ENCODE results near the gene EXOC2. TPM values are rescaled to one million over a fixed set of nuclear protein-coding genes. Genes with fewer than 3 reads are reported as not detected.

EXOC2 gene
- total RNA-seq, 1 donor from 2014 or later: 11.4 TPM

DNA sequence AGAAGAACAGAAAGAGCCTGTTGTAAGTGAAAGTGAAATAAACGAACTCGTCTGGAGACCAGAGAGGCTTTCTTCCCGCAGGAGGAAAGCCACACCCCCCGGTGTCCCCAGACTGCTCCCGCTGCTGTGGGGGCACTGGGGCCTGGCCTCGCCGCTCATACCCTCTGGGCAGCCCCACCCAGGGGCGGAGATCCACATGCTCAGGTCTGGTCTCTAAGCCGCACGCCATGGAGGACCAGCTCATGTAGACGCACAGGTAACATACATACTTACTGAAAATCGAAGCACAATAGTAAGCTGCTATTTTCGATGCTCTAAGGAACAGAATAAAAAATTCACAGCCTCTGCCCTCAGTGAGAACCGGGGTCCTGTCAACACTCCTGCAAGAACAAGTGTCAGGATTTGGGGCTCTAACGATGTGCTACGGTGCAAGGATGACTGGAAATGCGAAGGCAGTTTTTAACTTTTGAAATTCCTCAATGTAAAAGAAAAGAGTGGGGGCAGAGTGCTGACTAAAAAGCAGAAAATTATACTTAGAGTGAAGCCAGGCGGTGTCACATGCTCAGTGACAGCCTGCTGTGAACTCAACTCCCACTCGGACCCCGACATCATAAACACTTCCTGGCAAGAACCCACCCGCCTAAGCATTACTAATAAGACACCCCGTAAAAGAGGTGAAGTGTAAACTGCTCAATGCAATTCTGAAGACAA is 190.9 kb downstream of the EXOC2 start:
- no peaks in the 10 kb centered on the region for H3K9me3 ChIP-seq
- no peaks in the 10 kb centered on the region for H3K4me1 ChIP-seq
- no peak for DNase-seq (ENCODE audit: low spot score in 2 of 2)
- H3K27me3 ChIP-seq: no peaks in the 10 kb centered on the region
- no peak overlapping the region for H3K27ac ChIP-seq
- H3K36me3 ChIP-seq: peaks cover 0 to 26% of the 10 kb centered on the region in 2 donors
- H3K4me3 ChIP-seq: no peak overlapping the region
- intact Hi-C loops (cut with DNase I): no loop called here
- TF ChIP-seq, protein P1, sequence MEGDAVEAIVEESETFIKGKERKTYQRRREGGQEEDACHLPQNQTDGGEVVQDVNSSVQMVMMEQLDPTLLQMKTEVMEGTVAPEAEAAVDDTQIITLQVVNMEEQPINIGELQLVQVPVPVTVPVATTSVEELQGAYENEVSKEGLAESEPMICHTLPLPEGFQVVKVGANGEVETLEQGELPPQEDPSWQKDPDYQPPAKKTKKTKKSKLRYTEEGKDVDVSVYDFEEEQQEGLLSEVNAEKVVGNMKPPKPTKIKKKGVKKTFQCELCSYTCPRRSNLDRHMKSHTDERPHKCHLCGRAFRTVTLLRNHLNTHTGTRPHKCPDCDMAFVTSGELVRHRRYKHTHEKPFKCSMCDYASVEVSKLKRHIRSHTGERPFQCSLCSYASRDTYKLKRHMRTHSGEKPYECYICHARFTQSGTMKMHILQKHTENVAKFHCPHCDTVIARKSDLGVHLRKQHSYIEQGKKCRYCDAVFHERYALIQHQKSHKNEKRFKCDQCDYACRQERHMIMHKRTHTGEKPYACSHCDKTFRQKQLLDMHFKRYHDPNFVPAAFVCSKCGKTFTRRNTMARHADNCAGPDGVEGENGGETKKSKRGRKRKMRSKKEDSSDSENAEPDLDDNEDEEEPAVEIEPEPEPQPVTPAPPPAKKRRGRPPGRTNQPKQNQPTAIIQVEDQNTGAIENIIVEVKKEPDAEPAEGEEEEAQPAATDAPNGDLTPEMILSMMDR (IDR thresholded peaks at IDR 0.05): no peak

DNA sequence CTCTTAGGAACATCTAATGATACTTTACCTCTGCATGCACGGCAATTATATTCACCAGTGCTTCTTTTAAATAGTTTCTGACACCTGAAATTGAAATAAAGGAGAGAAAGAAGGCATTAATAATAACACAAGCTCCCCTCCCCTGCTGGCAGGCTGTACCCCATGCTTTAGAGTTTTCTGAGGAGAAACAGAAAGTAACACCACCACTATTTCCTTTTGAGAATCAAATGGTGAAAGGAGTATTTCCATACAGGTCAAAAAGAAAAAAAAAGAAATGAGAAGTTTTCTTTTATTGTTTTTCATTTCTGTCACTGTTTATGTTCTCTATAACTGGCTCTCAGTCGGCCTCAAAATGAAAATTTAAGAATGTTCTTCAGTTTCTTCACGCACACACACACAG is 193.3 kb downstream of the EXOC2 start:
- no peak overlapping the region for H3K27ac ChIP-seq
- TF ChIP-seq, protein P1 (IDR thresholded peaks at IDR 0.05): no peak

DNA sequence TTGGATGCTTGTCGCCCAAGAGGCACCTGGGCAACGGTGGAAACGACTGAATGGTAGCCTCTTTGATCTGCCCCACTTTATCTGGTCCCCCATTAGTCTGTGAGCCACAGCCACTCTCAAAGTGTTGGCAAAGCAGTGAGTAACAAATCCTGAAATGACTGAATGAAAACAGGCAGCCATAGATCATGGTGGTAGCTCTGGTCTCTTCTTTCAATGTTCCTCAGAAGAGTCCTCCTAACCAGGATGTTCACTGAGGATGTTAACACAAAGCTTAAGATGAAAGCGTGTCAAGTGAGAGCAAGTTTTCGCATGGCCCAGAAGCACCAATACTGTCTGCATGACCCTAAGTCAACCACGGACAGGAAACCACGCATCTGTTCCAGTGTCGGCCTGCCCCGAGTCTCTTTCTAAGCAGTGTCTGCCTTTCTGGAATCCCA is 194.1 kb downstream of the EXOC2 start:
- DNase-seq (ENCODE audit: low spot score in 2 of 2): no peak
- Histone ChIP-seq H3K36me3 (peaks cover 0 to 25% of the 10 kb centered on the region in 2 donors), H3K4me1 (no peaks in the 10 kb centered on the region), H3K9me3 (no peaks in the 10 kb centered on the region), H3K27ac (no peak overlapping the region), H3K27me3 (no peaks in the 10 kb centered on the region), H3K4me3 (no peak overlapping the region)
- TF ChIP-seq, protein P1 (IDR thresholded peaks at IDR 0.05): no peak
- intact Hi-C loops (cut with DNase I): no loop called here

More for the DNA sequence above, 193.3 kb downstream of the EXOC2 start:
- H3K4me3 ChIP-seq: no peak overlapping the region
- H3K9me3 ChIP-seq: no peaks in the 10 kb centered on the region
- DNase-seq (ENCODE audit: low spot score in 2 of 2): no peak
- H3K4me1 ChIP-seq: no peaks in the 10 kb centered on the region
- peaks cover 0 to 32% of the 10 kb centered on the region in 2 donors for H3K36me3 ChIP-seq
- intact Hi-C loops (cut with DNase I): no loop called here
- no peaks in the 10 kb centered on the region for H3K27me3 ChIP-seq

DNA sequence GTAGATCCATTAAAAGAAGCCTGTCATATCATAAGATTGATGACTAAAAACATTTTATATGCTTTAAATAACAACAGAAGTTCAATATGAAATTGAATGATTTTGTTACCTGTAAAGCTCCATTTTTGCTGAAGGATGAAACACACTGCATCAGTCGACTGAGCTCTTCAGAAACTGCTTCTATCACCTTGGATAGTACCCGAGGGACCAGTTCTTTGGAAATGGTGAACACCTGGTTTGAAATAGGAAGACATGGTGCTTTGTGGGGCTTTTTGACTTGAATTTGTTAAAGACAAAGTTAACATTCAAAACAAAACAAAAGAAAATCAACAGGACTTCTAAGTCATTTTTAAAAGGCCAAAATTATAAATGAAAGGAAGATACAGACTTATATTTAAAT is 195.7 kb downstream of the EXOC2 start:
- Histone ChIP-seq H3K27ac (no peak overlapping the region), H3K36me3 (peaks cover 0 to 30% of the 10 kb centered on the region in 2 donors), H3K9me3 (no peaks in the 10 kb centered on the region), H3K27me3 (no peaks in the 10 kb centered on the region), H3K4me3 (no peak overlapping the region), H3K4me1 (no peaks in the 10 kb centered on the region)
- TF ChIP-seq, protein P1 (IDR thresholded peaks at IDR 0.05): no peak
- intact Hi-C loops (cut with DNase I): no loop called here
- no peak for DNase-seq (ENCODE audit: low spot score in 2 of 2)

DNA sequence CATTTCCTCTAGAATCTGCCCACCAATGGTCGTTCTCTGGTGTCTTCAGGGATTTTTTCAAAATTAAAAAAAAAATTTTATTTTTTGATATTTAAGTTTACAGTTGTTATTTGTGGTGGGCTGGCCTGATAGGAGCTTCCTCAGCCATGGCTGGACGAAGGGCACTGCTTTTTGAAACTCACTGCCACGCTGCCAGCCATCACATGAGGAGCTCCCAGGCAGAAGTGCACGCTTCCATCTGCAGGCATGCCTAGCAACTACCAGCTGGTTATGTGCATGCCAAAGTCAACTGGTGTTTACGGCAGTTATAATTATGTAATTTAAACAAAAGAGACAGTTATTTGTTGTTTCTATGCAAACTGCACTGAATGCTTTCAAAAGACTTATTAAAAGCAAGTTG is 196.3 kb downstream of the EXOC2 start:
- no peak for DNase-seq (ENCODE audit: low spot score in 2 of 2)
- no peaks in the 10 kb centered on the region for H3K4me1 ChIP-seq
- intact Hi-C loops (cut with DNase I): no loop called here
- H3K27me3 ChIP-seq: no peaks in the 10 kb centered on the region
- H3K4me3 ChIP-seq: no peak overlapping the region
- TF ChIP-seq, protein P1 (IDR thresholded peaks at IDR 0.05): no peak
- H3K27ac ChIP-seq: no peak overlapping the region
- no peaks in the 10 kb centered on the region for H3K9me3 ChIP-seq
- peaks cover 0 to 30% of the 10 kb centered on the region in 2 donors for H3K36me3 ChIP-seq
